Measurements from ENCODE around the gene DCAF7. TPM values are rescaled to one million over a fixed set of nuclear protein-coding genes. Genes with fewer than 3 reads are reported as not detected.

Gene DCAF7
- total RNA-seq, 1 donor from 2014 or later: 137 TPM

DNA sequence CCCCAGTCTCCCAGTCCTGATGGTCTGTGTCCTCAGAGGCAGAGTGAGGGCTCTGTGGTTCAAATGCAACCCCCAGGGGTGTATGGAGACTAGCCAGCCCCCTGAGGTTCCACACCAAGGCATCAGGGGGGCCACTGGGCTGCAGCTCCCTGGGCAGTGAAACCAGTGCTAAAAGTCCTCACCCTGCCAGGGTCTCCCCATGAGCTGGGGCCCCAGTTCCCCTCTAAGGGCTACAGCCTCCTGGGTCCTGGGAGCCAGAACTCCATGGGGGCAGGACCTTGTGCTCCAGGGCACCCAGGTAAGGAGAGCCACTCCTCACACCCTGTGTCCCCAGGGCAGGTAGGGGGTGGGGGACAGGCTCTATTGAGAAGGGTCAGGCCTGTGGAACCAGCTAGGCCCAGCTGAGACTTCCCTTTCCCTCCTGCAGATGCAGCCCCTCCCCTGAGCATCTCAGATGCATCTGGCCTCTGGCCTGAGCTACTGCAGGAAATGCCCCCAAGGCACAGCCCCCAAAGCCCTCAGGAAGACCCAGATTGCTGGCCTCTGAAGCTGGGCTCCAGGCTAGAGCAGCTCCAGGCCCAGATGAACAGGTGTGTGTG is 6.4 kb upstream of the DCAF7 start:
- H3K4me1 Mint-ChIP-seq (ENCODE audit: low read depth, unreplicated experiment): peaks cover 4% of the 10 kb centered on the region
- TF ChIP-seq, protein P1, sequence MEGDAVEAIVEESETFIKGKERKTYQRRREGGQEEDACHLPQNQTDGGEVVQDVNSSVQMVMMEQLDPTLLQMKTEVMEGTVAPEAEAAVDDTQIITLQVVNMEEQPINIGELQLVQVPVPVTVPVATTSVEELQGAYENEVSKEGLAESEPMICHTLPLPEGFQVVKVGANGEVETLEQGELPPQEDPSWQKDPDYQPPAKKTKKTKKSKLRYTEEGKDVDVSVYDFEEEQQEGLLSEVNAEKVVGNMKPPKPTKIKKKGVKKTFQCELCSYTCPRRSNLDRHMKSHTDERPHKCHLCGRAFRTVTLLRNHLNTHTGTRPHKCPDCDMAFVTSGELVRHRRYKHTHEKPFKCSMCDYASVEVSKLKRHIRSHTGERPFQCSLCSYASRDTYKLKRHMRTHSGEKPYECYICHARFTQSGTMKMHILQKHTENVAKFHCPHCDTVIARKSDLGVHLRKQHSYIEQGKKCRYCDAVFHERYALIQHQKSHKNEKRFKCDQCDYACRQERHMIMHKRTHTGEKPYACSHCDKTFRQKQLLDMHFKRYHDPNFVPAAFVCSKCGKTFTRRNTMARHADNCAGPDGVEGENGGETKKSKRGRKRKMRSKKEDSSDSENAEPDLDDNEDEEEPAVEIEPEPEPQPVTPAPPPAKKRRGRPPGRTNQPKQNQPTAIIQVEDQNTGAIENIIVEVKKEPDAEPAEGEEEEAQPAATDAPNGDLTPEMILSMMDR (IDR thresholded peaks at IDR 0.05; ENCODE audit: partially characterized antibody, unreplicated experiment): no peak
- H3K27ac Mint-ChIP-seq (ENCODE audit: unreplicated experiment): no peak overlapping the region
- H3K27me3 Mint-ChIP-seq (ENCODE audit: unreplicated experiment): peaks cover 13% of the 10 kb centered on the region
- H3K4me3 Mint-ChIP-seq (ENCODE audit: unreplicated experiment): no peak overlapping the region
- peaks cover 5% of the 10 kb centered on the region for H3K36me3 Mint-ChIP-seq (ENCODE audit: unreplicated experiment)
- peaks cover 3% of the 10 kb centered on the region for H3K9me3 Mint-ChIP-seq (ENCODE audit: unreplicated experiment)
- no peak for DNase-seq

DNA sequence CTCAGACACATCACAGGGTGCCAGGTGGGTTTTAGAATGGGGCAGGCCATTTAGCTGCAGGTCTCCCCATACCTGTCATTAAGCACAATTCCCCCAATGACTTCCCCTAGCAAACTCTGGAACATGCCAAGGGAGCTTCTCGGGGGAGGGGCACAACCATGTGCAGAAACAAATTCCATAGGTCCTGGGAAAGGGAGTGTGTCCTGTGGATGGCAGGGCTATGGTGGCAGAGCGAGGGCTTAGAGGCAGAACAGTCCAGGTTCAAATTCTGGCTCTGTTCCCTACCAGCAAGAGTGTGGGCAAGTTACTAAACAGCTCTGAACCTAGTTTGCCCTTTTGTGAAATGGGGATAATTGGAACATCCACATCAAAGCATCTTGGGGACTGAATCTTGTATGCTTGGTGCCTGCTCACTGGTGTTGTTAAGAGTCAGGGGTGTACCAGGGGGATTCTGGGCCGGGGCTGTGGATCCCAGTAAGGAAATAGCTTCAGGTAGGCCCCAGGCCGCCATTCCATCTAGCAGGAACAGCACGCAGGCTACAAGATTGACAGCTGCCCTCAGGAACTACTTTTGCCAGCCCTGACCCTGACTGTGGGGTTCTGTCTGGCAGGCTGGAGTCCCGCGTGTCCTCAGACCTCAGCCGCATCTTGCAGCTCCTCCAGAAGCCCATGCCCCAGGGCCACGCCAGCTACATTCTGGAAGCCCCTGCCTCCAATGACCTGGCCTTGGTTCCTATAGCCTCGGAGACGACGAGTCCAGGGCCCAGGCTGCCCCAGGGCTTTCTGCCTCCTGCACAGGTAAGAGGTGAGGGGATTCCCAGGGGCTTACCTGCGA is 5.6 kb upstream of the DCAF7 start:
- H3K4me1 Mint-ChIP-seq (ENCODE audit: low read depth, unreplicated experiment): peaks cover 2% of the 10 kb centered on the region
- DNase-seq: no peak
- H3K36me3 Mint-ChIP-seq (ENCODE audit: unreplicated experiment): no peaks in the 10 kb centered on the region
- H3K4me3 Mint-ChIP-seq (ENCODE audit: unreplicated experiment): no peak overlapping the region
- H3K27me3 Mint-ChIP-seq (ENCODE audit: unreplicated experiment): peaks cover 6% of the 10 kb centered on the region
- peaks cover 2% of the 10 kb centered on the region for H3K9me3 Mint-ChIP-seq (ENCODE audit: unreplicated experiment)
- H3K27ac Mint-ChIP-seq (ENCODE audit: unreplicated experiment): no peak overlapping the region
- TF ChIP-seq, protein P1 (IDR thresholded peaks at IDR 0.05; ENCODE audit: partially characterized antibody, unreplicated experiment): no peak

DNA sequence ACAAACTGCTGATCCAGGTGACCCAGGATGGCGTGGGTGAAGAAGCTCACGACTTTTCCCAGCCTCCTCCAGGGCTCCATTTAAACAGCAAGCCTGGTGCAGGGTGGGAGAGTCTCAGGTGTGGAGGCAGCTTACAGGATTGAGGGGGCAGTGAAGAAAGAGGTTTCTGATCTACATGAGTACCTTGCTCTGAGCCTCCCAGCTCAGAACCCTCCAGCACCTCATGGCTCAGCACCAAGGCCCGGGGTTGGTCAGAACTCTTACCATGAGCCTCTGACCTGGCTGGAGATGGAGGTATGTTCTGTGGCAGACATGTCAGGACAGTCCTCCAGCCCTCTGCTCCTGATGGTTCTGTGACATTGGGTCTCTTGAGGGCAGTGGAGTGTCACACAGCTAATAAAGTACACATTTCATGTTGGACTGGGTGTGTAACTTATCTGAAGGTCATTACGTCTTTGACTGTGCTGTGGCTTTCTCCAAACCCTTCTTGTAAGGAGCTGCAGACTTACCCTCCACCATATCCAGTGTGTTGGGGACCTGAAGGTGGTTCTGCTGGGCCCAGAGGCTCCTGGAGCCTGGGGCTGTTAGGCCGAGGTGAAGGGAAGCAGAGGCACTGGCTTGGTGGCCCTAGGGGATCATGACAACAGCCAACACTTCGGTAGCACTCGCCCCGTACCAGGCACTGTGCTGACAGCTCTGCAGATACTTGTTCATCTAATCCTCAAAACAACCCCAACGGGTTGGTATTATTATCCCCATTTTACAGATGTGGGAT is 3.8 kb upstream of the DCAF7 start:
- no peak for DNase-seq
- TF ChIP-seq, protein P1 (IDR thresholded peaks at IDR 0.05; ENCODE audit: partially characterized antibody, unreplicated experiment): no peak
- Mint-ChIP-seq H3K36me3 (ENCODE audit: unreplicated experiment) (no peaks in the 10 kb centered on the region), H3K9me3 (ENCODE audit: unreplicated experiment) (peaks cover 3% of the 10 kb centered on the region), H3K4me3 (ENCODE audit: unreplicated experiment) (no peak overlapping the region), H3K27me3 (ENCODE audit: unreplicated experiment) (peaks cover 6% of the 10 kb centered on the region), H3K4me1 (ENCODE audit: low read depth, unreplicated experiment) (peaks cover 4% of the 10 kb centered on the region), H3K27ac (ENCODE audit: unreplicated experiment) (no peak overlapping the region)

DNA sequence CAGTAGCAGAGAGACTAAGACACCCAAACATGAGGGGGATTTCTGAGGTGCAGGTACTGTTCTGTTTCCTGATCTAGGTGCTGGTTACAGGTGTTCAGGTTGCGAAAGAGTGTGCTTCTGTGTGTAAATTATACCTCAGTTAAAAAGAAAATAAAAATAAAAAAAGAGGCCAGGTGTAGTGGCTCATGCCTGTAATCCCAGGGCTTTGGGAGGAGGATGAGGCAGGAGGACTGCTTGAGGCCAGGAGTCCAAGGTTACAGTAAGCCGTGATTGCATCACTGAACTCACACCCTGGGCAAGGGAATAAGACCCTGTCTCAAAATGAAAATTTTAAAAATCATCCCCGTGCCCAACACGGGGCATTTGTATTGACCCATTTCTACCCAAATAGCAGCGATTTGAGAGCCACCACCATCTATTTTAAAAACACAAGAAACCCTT is 3.2 kb upstream of the DCAF7 start:
- Mint-ChIP-seq H3K4me1 (ENCODE audit: low read depth, unreplicated experiment) (peaks cover 7% of the 10 kb centered on the region), H3K36me3 (ENCODE audit: unreplicated experiment) (no peaks in the 10 kb centered on the region), H3K4me3 (ENCODE audit: unreplicated experiment) (no peak overlapping the region), H3K27ac (ENCODE audit: unreplicated experiment) (no peak overlapping the region), H3K9me3 (ENCODE audit: unreplicated experiment) (peaks cover 3% of the 10 kb centered on the region), H3K27me3 (ENCODE audit: unreplicated experiment) (peaks cover 6% of the 10 kb centered on the region)
- no peak for DNase-seq
- TF ChIP-seq, protein P1 (IDR thresholded peaks at IDR 0.05; ENCODE audit: partially characterized antibody, unreplicated experiment): no peak
